Erythroblast (primary cell): Measurements from ENCODE around the gene PAX4.

Experiments used
- GATA1 ChIP-seq: IDR thresholded peaks from 2 replicates; pipeline ENCODE4 v1.6.1; 2011; ENCODE audit warnings: low read depth, mild to moderate bottlenecking, control low read depth, low read length, moderate library complexity
- POLR2A ChIP-seq: IDR thresholded peaks from 2 replicates; pipeline ENCODE4 v1.6.1; 2011; ENCODE audit warnings: mild to moderate bottlenecking, low read length

GRCh38 chr7:127584648-127585043, 33.3 kb downstream of the PAX4 start:
- TF ChIP-seq POLR2A (no peak), GATA1 (no peak)
